K562 (cell line): ENCODE results near the gene DOK7.

ENCODE experiments used
- PHF21A ChIP-seq: fragments of 450-650 bp; IDR thresholded peaks from 2 replicates; pipeline ENCODE4 v1.6.1; 2017; ENCODE audit warnings: low read depth, borderline replicate concordance
- POLR2A ChIP-seq: fragments of 450-650 bp; conservative IDR thresholded peaks from 2 replicates; pipeline ENCODE4 v1.6.1; 2016
- YY1 ChIP-seq, 3 experiments: IDR thresholded peaks; 2 replicates each; pipeline ENCODE4 v1.6.1; 2011; ENCODE audit warnings: low read length in 2 of 3, mild to moderate bottlenecking in 2 of 3, moderate library complexity in 2 of 3, borderline replicate concordance in 1 of 3, control low read depth in 1 of 3, low read depth in 1 of 3; ENCODE audit not compliant: insufficient read depth in 3 of 3, insufficient replicate concordance in 2 of 3, control insufficient read depth in 1 of 3, insufficient read length in 1 of 3; ENCODE audit errors: extremely low read depth in 1 of 3
- ZBTB1 ChIP-seq: sonication (generic); formaldehyde crosslinking; IDR thresholded peaks from 2 replicates; pipeline ENCODE4 v1.8.1; 2023; ENCODE audit warnings: missing genetic modification reagents, low read depth, mild to moderate bottlenecking, borderline replicate concordance
- TF ChIP-seq, protein P1 (sequence below), 3 experiments: IDR thresholded peaks in 2 of 3; conservative IDR thresholded peaks in 1 of 3; 2 replicates each; pipeline ENCODE4 v1.5.1; 2011 to 2012; ENCODE audit warnings: low read length in 3 of 3, mild to moderate bottlenecking in 3 of 3, control low read depth in 2 of 3, improper control_type of control experiment in 1 of 3, inconsistent platforms in 1 of 3, low read depth in 1 of 3, mixed read lengths in 1 of 3, moderate library complexity in 1 of 3; ENCODE audit not compliant: insufficient read depth in 2 of 3
- TF ChIP-seq, protein P2 (sequence below): fragments of 450-650 bp; IDR thresholded peaks from 2 replicates; pipeline ENCODE4 v1.6.1; 2014; ENCODE audit warnings: low read depth, mild to moderate bottlenecking, moderate library complexity, borderline replicate concordance
- TF ChIP-seq, protein P3 (sequence below): fragments of 450-650 bp; formaldehyde crosslinking; IDR thresholded peaks from 2 replicates; pipeline ENCODE4 v1.4.0; 2022; ENCODE audit warnings: missing genetic modification characterization

DNA sequence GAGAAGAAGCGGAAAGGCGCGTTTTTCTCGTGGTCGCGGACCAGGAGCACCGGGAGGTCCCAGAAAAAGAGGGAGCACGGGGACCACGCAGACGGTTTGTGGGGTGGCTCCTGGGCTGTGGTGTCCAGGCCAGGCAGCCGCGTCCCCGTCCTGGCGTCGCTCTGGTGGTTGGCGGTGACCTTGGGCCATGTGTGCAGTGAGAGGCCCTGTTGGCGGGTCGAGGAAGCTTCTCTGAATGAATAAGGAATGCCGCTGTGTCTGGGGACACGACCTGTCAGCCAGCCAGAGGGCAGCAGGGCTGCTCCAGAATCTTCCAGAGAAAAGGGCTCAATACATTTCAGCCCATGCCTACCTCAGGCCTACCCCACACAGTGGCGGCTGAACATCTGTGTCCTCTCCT lies 45.7 kb upstream of the DOK7 start:
- TF ChIP-seq POLR2A (no peak), ZBTB1 (CRISPR knock-in tag) (no peak), YY1 (IDR thresholded peaks at IDR 0.05; ENCODE audit: borderline replicate concordance in 1 of 3, control insufficient read depth in 1 of 3, extremely low read depth in 1 of 3, insufficient read depth in 3 of 3, insufficient read length in 1 of 3, insufficient replicate concordance in 2 of 3, low read depth in 1 of 3, low read length in 2 of 3) (no peak), PHF21A (no peak)
- TF ChIP-seq, protein P1, sequence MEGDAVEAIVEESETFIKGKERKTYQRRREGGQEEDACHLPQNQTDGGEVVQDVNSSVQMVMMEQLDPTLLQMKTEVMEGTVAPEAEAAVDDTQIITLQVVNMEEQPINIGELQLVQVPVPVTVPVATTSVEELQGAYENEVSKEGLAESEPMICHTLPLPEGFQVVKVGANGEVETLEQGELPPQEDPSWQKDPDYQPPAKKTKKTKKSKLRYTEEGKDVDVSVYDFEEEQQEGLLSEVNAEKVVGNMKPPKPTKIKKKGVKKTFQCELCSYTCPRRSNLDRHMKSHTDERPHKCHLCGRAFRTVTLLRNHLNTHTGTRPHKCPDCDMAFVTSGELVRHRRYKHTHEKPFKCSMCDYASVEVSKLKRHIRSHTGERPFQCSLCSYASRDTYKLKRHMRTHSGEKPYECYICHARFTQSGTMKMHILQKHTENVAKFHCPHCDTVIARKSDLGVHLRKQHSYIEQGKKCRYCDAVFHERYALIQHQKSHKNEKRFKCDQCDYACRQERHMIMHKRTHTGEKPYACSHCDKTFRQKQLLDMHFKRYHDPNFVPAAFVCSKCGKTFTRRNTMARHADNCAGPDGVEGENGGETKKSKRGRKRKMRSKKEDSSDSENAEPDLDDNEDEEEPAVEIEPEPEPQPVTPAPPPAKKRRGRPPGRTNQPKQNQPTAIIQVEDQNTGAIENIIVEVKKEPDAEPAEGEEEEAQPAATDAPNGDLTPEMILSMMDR (IDR thresholded peaks at IDR 0.05 in 2 of 3, conservative IDR thresholded peaks at IDR 0.05 in 1 of 3; ENCODE audit: insufficient read depth in 2 of 3, low read depth in 1 of 3, low read length in 3 of 3), result no peak
- TF ChIP-seq, protein P2, sequence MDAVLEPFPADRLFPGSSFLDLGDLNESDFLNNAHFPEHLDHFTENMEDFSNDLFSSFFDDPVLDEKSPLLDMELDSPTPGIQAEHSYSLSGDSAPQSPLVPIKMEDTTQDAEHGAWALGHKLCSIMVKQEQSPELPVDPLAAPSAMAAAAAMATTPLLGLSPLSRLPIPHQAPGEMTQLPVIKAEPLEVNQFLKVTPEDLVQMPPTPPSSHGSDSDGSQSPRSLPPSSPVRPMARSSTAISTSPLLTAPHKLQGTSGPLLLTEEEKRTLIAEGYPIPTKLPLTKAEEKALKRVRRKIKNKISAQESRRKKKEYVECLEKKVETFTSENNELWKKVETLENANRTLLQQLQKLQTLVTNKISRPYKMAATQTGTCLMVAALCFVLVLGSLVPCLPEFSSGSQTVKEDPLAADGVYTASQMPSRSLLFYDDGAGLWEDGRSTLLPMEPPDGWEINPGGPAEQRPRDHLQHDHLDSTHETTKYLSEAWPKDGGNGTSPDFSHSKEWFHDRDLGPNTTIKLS, result no peak
- TF ChIP-seq, protein P3, sequence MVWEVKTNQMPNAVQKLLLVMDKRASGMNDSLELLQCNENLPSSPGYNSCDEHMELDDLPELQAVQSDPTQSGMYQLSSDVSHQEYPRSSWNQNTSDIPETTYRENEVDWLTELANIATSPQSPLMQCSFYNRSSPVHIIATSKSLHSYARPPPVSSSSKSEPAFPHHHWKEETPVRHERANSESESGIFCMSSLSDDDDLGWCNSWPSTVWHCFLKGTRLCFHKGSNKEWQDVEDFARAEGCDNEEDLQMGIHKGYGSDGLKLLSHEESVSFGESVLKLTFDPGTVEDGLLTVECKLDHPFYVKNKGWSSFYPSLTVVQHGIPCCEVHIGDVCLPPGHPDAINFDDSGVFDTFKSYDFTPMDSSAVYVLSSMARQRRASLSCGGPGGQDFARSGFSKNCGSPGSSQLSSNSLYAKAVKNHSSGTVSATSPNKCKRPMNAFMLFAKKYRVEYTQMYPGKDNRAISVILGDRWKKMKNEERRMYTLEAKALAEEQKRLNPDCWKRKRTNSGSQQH (CRISPR knock-in tag), result no peak
